Endothelial cell (in vitro differentiated cells): ENCODE results near the gene ZNF140. TPM values are rescaled to one million over a fixed set of nuclear protein-coding genes. Genes with fewer than 3 reads are reported as not detected.

Experiments used
- DNase-seq: peaks from one replicate; pipeline ENCODE4 v3.0.0; 2021; ENCODE audit warnings: low spot score
- H3K27ac Mint-ChIP-seq: one replicate; pipeline ENCODE4 v1.8.0; 2021; ENCODE audit warnings: mixed read lengths, inconsistent platforms; ENCODE audit not compliant: unreplicated experiment
- H3K27me3 Mint-ChIP-seq: one replicate; pipeline ENCODE4 v1.8.0; 2021; ENCODE audit warnings: mild to moderate bottlenecking, moderate library complexity, mixed read lengths, inconsistent platforms; ENCODE audit not compliant: unreplicated experiment
- H3K36me3 Mint-ChIP-seq: one replicate; pipeline ENCODE4 v1.8.0; 2021; ENCODE audit warnings: mild to moderate bottlenecking, low read depth, mixed read lengths, inconsistent platforms; ENCODE audit not compliant: unreplicated experiment
- H3K4me1 Mint-ChIP-seq: one replicate; pipeline ENCODE4 v1.8.0; 2021; ENCODE audit warnings: mild to moderate bottlenecking, mixed read lengths, inconsistent platforms; ENCODE audit not compliant: unreplicated experiment
- H3K4me3 Mint-ChIP-seq: one replicate; pipeline ENCODE4 v1.8.0; 2021; ENCODE audit warnings: mild to moderate bottlenecking, mixed read lengths, inconsistent platforms; ENCODE audit not compliant: unreplicated experiment
- H3K9me3 Mint-ChIP-seq: one replicate; pipeline ENCODE4 v1.8.0; 2021; ENCODE audit warnings: mixed read lengths, inconsistent platforms; ENCODE audit not compliant: unreplicated experiment
- total RNA-seq: library from RNA; stranded (reverse); fragmentation: NEBNext Ultra II Directional; extraction: Animal tissue kit (Norgen Biotek cat#: 25700); gene quantifications from one replicate; pipeline ENCODE4 v1.2.1, GENCODE V29; 2021; ENCODE audit not compliant: unreplicated experiment
- TF ChIP-seq, protein P1 (sequence below): fragments of 200-600 bp; sonication (generic); IDR thresholded peaks from one replicate; pipeline ENCODE4 v1.5.0; 2021; ENCODE audit warnings: antibody characterized with exemption; ENCODE audit not compliant: unreplicated experiment

ZNF140 gene
- total RNA-seq, 1 donor from 2014 or later, result 19.3 TPM

DNA sequence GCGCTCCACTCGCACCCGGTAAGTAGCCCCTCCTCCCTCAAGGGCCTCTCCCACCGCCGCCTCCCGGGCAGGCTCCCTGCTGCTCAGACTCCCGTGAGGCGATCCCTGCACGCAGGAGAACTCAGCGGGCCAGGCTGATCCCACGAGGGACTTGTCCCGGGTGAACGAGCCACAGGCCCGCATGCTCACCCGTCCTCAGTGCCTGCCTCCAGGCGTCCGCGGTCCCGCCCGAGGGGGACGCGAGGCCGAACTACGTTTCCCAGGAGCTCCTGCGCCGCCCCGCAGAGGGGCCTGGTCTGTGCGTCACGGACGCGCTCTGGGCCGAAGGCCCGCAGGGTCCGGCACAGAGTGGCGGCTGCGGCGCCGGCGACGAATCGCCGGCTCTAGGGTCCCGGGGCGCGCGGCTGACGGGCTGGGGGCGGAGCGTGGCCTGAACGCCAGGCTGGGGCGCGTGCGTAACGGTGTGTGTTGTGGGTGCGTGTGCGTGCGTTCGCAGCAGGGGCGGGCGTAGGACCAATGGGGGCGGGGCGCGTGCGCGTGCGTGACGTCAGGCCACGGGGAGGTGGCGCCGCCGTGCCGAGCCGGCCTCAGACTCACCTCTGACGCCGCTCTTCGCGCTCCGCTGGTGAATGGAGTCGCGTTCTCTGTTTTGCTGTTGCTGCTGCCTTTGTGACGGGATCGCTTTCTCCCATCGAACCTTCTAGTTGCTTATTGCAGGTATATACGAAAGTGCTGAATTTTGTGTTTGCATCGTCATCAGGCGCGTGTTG lies 49.5 kb downstream of the ZNF140 start, which contains the start of the genes ZNF10 and ZNF891:
Gene ZNF10 (plus strand): TSS at position 590 of the 770 bp plus-strand sequence. CDS start 13,866 bp downstream, outside the sequence.
Gene ZNF891 (minus strand): TSS at position 237 of the 770 bp plus-strand sequence. CDS start 8,356 bp downstream, outside the sequence.
- peak within 1 kb of the TSS; percentile 97 for H3K4me3 Mint-ChIP-seq
- H3K9me3 Mint-ChIP-seq, result peaks cover 40% of the 10 kb centered on the region
- DNase-seq, result peak; percentile 95
- H3K36me3 Mint-ChIP-seq, result peaks cover 70% of the 10 kb centered on the region
- TF ChIP-seq, protein P1, sequence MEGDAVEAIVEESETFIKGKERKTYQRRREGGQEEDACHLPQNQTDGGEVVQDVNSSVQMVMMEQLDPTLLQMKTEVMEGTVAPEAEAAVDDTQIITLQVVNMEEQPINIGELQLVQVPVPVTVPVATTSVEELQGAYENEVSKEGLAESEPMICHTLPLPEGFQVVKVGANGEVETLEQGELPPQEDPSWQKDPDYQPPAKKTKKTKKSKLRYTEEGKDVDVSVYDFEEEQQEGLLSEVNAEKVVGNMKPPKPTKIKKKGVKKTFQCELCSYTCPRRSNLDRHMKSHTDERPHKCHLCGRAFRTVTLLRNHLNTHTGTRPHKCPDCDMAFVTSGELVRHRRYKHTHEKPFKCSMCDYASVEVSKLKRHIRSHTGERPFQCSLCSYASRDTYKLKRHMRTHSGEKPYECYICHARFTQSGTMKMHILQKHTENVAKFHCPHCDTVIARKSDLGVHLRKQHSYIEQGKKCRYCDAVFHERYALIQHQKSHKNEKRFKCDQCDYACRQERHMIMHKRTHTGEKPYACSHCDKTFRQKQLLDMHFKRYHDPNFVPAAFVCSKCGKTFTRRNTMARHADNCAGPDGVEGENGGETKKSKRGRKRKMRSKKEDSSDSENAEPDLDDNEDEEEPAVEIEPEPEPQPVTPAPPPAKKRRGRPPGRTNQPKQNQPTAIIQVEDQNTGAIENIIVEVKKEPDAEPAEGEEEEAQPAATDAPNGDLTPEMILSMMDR, result no peak
- peaks cover 4% of the 10 kb centered on the region for H3K27me3 Mint-ChIP-seq
- peaks cover 22% of the 10 kb centered on the region for H3K4me1 Mint-ChIP-seq
- peak within 1 kb of the TSS; percentile 90 for H3K27ac Mint-ChIP-seq

GRCh38 chr12:133130808-133131128 lies 50.0 kb downstream of the ZNF140 start:
- peaks cover 4% of the 10 kb centered on the region for H3K27me3 Mint-ChIP-seq
- H3K36me3 Mint-ChIP-seq, result peaks cover 70% of the 10 kb centered on the region
- no peak for DNase-seq
- TF ChIP-seq, protein P1, result no peak
- H3K9me3 Mint-ChIP-seq, result peaks cover 40% of the 10 kb centered on the region
- peaks cover 22% of the 10 kb centered on the region for H3K4me1 Mint-ChIP-seq
- H3K27ac Mint-ChIP-seq, result peak overlapping the region; percentile 90
- peak overlapping the region; percentile 97 for H3K4me3 Mint-ChIP-seq

- H3K36me3 Mint-ChIP-seq, result peaks cover 84% of the 10 kb centered on the region
- TF ChIP-seq, protein P1, result no peak
- H3K4me1 Mint-ChIP-seq, result peaks cover 12% of the 10 kb centered on the region
- peaks cover 52% of the 10 kb centered on the region for H3K9me3 Mint-ChIP-seq
- no peak for DNase-seq
- peaks cover 6% of the 10 kb centered on the region for H3K27me3 Mint-ChIP-seq
- H3K27ac Mint-ChIP-seq, result no peak overlapping the region
- H3K4me3 Mint-ChIP-seq, result peak overlapping the region; percentile 73
These were observed 55.0 kb downstream of the ZNF140 start for GRCh38 chr12:133135747-133136146.

DNA sequence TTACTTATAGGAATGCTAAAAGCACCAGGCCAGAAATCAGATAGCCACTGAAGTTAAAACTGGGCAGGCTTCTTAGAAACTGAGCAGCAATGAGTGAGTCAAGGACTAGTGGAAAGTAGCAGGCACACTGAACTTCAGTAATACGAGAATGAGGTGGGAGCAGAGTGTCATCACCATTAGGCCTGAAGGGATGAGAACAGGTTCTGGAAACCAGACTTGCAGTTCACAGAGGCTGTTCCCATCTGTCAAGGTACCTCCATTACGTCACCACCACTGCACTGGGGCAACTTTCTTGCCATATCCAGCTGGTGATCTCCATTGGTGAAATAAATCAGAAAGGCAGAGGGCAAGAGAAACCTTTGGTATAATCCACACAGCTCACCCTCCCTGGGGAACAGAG lies 65.3 kb downstream of the ZNF140 start:
- no peaks in the 10 kb centered on the region for H3K4me1 Mint-ChIP-seq
- peaks cover 77% of the 10 kb centered on the region for H3K36me3 Mint-ChIP-seq
- H3K27ac Mint-ChIP-seq, result no peak overlapping the region
- TF ChIP-seq, protein P1, result no peak
- H3K9me3 Mint-ChIP-seq, result peaks cover 26% of the 10 kb centered on the region
- no peak for DNase-seq
- peaks cover 3% of the 10 kb centered on the region for H3K27me3 Mint-ChIP-seq
- peak overlapping the region; percentile 80 for H3K4me3 Mint-ChIP-seq

- H3K27ac Mint-ChIP-seq, result no peak overlapping the region
- H3K36me3 Mint-ChIP-seq, result peaks cover 89% of the 10 kb centered on the region
- DNase-seq, result no peak
- H3K27me3 Mint-ChIP-seq, result peaks cover 7% of the 10 kb centered on the region
- TF ChIP-seq, protein P1, result no peak
- no peaks in the 10 kb centered on the region for H3K4me1 Mint-ChIP-seq
- peak overlapping the region; percentile 70 for H3K4me3 Mint-ChIP-seq
- H3K9me3 Mint-ChIP-seq, result peaks cover 69% of the 10 kb centered on the region
These were observed 75.5 kb downstream of the ZNF140 start for GRCh38 chr12:133156125-133156690.
